ENCODE results near the gene PNPLA7. TPM values are rescaled to one million over a fixed set of nuclear protein-coding genes. Genes with fewer than 3 reads are reported as not detected.
"Not testable (repeated sequence)": the region's sequence is repeated elsewhere in the genome, so short reads cannot be mapped to it uniquely, and the experiment has no call there.

PNPLA7 gene
- total RNA-seq, 4 donors from 2014 or later: 24.1 to 44.3 (median 28.2) TPM

GRCh38 chr9:137556069-137556838, 6.1 kb upstream of the PNPLA7 start:
- TF ChIP-seq CTCF (IDR thresholded peaks at IDR 0.05): no peak
- no peak for TF ChIP-seq POLR2A (IDR thresholded peaks at IDR 0.05)
- no peak overlapping the region for H3K4me3 ChIP-seq (ENCODE audit: low read depth, poor library complexity, severe bottlenecking)
- intact Hi-C loops (cut with DNase I; ENCODE audit: low total_unique reads): no loop called here
- no peak for DNase-seq (ENCODE audit: low spot score in 2 of 2)
- WGBS, 2 donors: 78 to 80% methylated on average over 24 of the region's 24 CpGs

GRCh38 chr9:137555179-137555578, 5.0 kb upstream of the PNPLA7 start:
- TF ChIP-seq CTCF (IDR thresholded peaks at IDR 0.05) (no peak), POLR2A (IDR thresholded peaks at IDR 0.05) (no peak)
- 90 to 91% methylated on average over 10 of the region's 10 CpGs for WGBS, 2 donors
- no peak for DNase-seq (ENCODE audit: low spot score in 2 of 2)
- H3K4me3 ChIP-seq (ENCODE audit: low read depth, poor library complexity, severe bottlenecking): no peak overlapping the region
- intact Hi-C loops (cut with DNase I; ENCODE audit: low total_unique reads): no loop called here

GRCh38 chr9:137554349-137554748, 4.1 kb upstream of the PNPLA7 start:
- WGBS, 2 donors: 73 to 81% methylated on average over 1 of the region's 1 CpG
- DNase-seq (ENCODE audit: low spot score in 2 of 2): no peak
- intact Hi-C loops (cut with DNase I; ENCODE audit: low total_unique reads): no loop called here
- no peak overlapping the region for H3K4me3 ChIP-seq (ENCODE audit: low read depth, poor library complexity, severe bottlenecking)
- TF ChIP-seq POLR2A (IDR thresholded peaks at IDR 0.05): no peak
- no peak for TF ChIP-seq CTCF (IDR thresholded peaks at IDR 0.05)

- DNase-seq (ENCODE audit: low spot score in 2 of 2); intact Hi-C loops (cut with DNase I; ENCODE audit: low total_unique reads); H3K4me3 ChIP-seq (ENCODE audit: low read depth, poor library complexity, severe bottlenecking): not testable (repeated sequence)
- 81 to 90% methylated on average over 10 of the region's 10 CpGs for WGBS, 2 donors
Observed at GRCh38 chr9:137553654-137554053, 3.5 kb upstream of the PNPLA7 start.

- WGBS, 2 donors: 12 to 19% methylated on average over 27 to 42 of the region's 58 CpGs
- H3K4me3 ChIP-seq (ENCODE audit: low read depth, poor library complexity, severe bottlenecking): peak overlapping the region; percentile 50
- intact Hi-C loops (cut with DNase I; ENCODE audit: low total_unique reads): no loop called here
- no peak for TF ChIP-seq POLR2A (IDR thresholded peaks at IDR 0.05)
- no peak for TF ChIP-seq CTCF (IDR thresholded peaks at IDR 0.05)
- no peak for DNase-seq (ENCODE audit: low spot score in 2 of 2)
Observed at GRCh38 chr9:137552022-137552768, 2.0 kb upstream of the PNPLA7 start.

GRCh38 chr9:137551264-137552021, 1.2 kb upstream of the PNPLA7 start, which contains the start of gene MRPL41:
TSS of gene MRPL41 (plus strand) at chr9:137551879. CDS start at chr9:137552082, 203 bp downstream.
- peak in 1 of 3 donors; percentile 55 for TF ChIP-seq CTCF (IDR thresholded peaks at IDR 0.05)
- no peak for TF ChIP-seq POLR2A (IDR thresholded peaks at IDR 0.05)
- H3K4me3 ChIP-seq (ENCODE audit: low read depth, poor library complexity, severe bottlenecking): peak within 1 kb of the TSS; percentile 51
- peak; percentile 71 to 97 for DNase-seq (ENCODE audit: low spot score in 2 of 2)
- 0% methylated on average over 8 to 31 of the region's 106 CpGs for WGBS, 2 donors
- intact Hi-C loops (cut with DNase I; ENCODE audit: low total_unique reads): no loop called here

- intact Hi-C loops (cut with DNase I; ENCODE audit: low total_unique reads); DNase-seq (ENCODE audit: low spot score in 2 of 2): not testable (repeated sequence)
- 0% methylated on average over 10 to 13 of the region's 17 CpGs for WGBS, 2 donors
- H3K4me3 ChIP-seq (ENCODE audit: low read depth, poor library complexity, severe bottlenecking): peak overlapping the region; percentile 51
Observed at GRCh38 chr9:137550958-137551263, 709 bp upstream of the PNPLA7 start.

All from lower leg skin (tissue), 4 donors.